Neural crest cell (in vitro differentiated cells): Measurements from ENCODE around the gene SMAD3. TPM values are rescaled to one million over a fixed set of nuclear protein-coding genes. Genes with fewer than 3 reads are reported as not detected.

Source experiments
- DNase-seq: peaks from one replicate; pipeline ENCODE4 v3.0.0; 2021; ENCODE audit warnings: low read depth, mixed read lengths, low spot score
- H3K27ac Mint-ChIP-seq: one replicate; pipeline ENCODE4 v1.8.0; 2021; ENCODE audit warnings: mild to moderate bottlenecking, mixed read lengths; ENCODE audit not compliant: unreplicated experiment
- H3K27me3 Mint-ChIP-seq: 2 replicates; pipeline ENCODE4 v1.8.0; 2021; ENCODE audit warnings: low read depth, mild to moderate bottlenecking, mixed read lengths
- H3K36me3 Mint-ChIP-seq: 2 replicates; pipeline ENCODE4 v1.8.0; 2021; ENCODE audit warnings: low read depth, mild to moderate bottlenecking, mixed read lengths
- H3K4me1 Mint-ChIP-seq: 2 replicates; pipeline ENCODE4 v1.8.0; 2021; ENCODE audit warnings: mixed read lengths
- H3K4me3 Mint-ChIP-seq: one replicate; pipeline ENCODE4 v1.8.0; 2021; ENCODE audit warnings: mild to moderate bottlenecking, mixed read lengths
- H3K9me3 Mint-ChIP-seq: 2 replicates; pipeline ENCODE4 v1.8.0; 2021; ENCODE audit warnings: mixed read lengths
- CTCF ChIP-seq: fragments of 200-600 bp; sonication (generic); conservative IDR thresholded peaks from 2 replicates; pipeline ENCODE4 v1.5.0; 2021; ENCODE audit warnings: antibody characterized with exemption, mild to moderate bottlenecking
- total RNA-seq: library from RNA; stranded (reverse); gene quantifications from 2 replicates; pipeline ENCODE4 v1.2.1, GENCODE V29; 2021

Gene SMAD3
- total RNA-seq, 1 donor from 2014 or later: 39.5 TPM

- Mint-ChIP-seq H3K4me1 (peaks cover 43% of the 10 kb centered on the region), H3K4me3 (no peak overlapping the region), H3K9me3 (peaks cover 3% of the 10 kb centered on the region), H3K36me3 (peaks cover 21% of the 10 kb centered on the region), H3K27ac (no peak overlapping the region), H3K27me3 (no peaks in the 10 kb centered on the region)
- DNase-seq: no peak
- no peak for TF ChIP-seq CTCF
Measured at GRCh38 chr15:67110361-67110781, 45.0 kb downstream of the SMAD3 start.

- Mint-ChIP-seq H3K4me1 (peaks cover 35% of the 10 kb centered on the region), H3K27me3 (no peaks in the 10 kb centered on the region), H3K27ac (no peak overlapping the region), H3K9me3 (peaks cover 3% of the 10 kb centered on the region), H3K4me3 (no peak overlapping the region), H3K36me3 (peaks cover 21% of the 10 kb centered on the region)
- TF ChIP-seq CTCF: no peak
- no peak for DNase-seq
Measured at GRCh38 chr15:67110958-67111864, 45.8 kb downstream of the SMAD3 start.

DNA sequence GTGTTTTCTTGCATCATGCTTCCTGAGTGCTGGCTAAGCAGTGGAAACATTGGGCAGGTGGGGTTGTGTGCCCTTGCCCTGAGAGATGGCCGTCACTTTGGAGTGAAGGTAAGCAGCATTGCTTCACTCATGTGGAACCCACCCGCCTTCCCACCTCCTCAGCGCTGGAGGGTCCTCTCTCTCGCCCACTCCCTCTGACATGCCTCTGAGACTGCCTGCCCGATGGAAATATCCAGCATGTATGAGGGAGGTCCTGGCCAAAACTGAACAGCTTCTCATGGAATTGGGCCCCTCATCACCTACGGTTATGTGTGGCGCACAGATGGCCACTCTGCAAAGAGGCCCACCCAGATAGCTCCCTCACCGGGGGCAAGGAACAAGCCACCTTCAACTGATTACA, 48.6 kb downstream of the SMAD3 start:
- no peak overlapping the region for H3K4me3 Mint-ChIP-seq
- H3K4me1 Mint-ChIP-seq: peaks cover 31% of the 10 kb centered on the region
- peaks cover 21% of the 10 kb centered on the region for H3K36me3 Mint-ChIP-seq
- no peak overlapping the region for H3K27ac Mint-ChIP-seq
- TF ChIP-seq CTCF: no peak
- DNase-seq: no peak
- no peaks in the 10 kb centered on the region for H3K27me3 Mint-ChIP-seq
- peaks cover 3% of the 10 kb centered on the region for H3K9me3 Mint-ChIP-seq

GRCh38 chr15:67114846-67115585, 49.6 kb downstream of the SMAD3 start:
- Mint-ChIP-seq H3K27me3 (no peaks in the 10 kb centered on the region), H3K4me1 (peaks cover 26% of the 10 kb centered on the region), H3K4me3 (no peak overlapping the region), H3K9me3 (peaks cover 3% of the 10 kb centered on the region), H3K27ac (no peak overlapping the region), H3K36me3 (peaks cover 16% of the 10 kb centered on the region)
- no peak for TF ChIP-seq CTCF
- no peak for DNase-seq

GRCh38 chr15:67115586-67115969, 50.2 kb downstream of the SMAD3 start:
- Mint-ChIP-seq H3K36me3 (peaks cover 10% of the 10 kb centered on the region), H3K4me1 (peaks cover 26% of the 10 kb centered on the region), H3K27ac (no peak overlapping the region), H3K9me3 (peaks cover 3% of the 10 kb centered on the region), H3K4me3 (no peak overlapping the region), H3K27me3 (no peaks in the 10 kb centered on the region)
- no peak for DNase-seq
- no peak for TF ChIP-seq CTCF
